CD14-positive monocyte (primary cell): ENCODE results near the gene CD300A. TPM values are rescaled to one million over a fixed set of nuclear protein-coding genes. Genes with fewer than 3 reads are reported as not detected.
A peak's percentile ranks its signal among the peaks of the same experiment; 100 is the strongest.

Source experiments
- DNase-seq, 3 donors: peaks; one replicate each; pipeline ENCODE4 v3.0.0-alpha.2; 2011 to 2022
- H2AFZ ChIP-seq: 2 replicates; pipeline ENCODE4 v1.6.0; 2012; ENCODE audit warnings: mild to moderate bottlenecking, low read depth, low read length, inconsistent platforms; ENCODE audit not compliant: insufficient read depth, poor library complexity, severe bottlenecking
- H3K27ac ChIP-seq, 2 donors: 1 replicate in 1 of 2; 2 replicates in 1 of 2; pipeline ENCODE4 v1.5.1; 2012 to 2013; ENCODE audit warnings: low read length in 2 of 2, control low read depth in 1 of 2, inconsistent platforms in 1 of 2, low read depth in 1 of 2, mild to moderate bottlenecking in 1 of 2
- H3K27me3 ChIP-seq, 2 donors: one replicate each; pipeline versions ENCODE4 v1.6.0 to v1.6.1; 2011 to 2013; ENCODE audit warnings: low read length in 2 of 2; ENCODE audit not compliant: control insufficient read depth in 2 of 2, insufficient read depth in 2 of 2
- H3K36me3 ChIP-seq, 2 donors: replicated peaks in 1 of 2; 1 replicate in 1 of 2; 2 replicates in 1 of 2; pipeline versions ENCODE4 v1.5.1 to v1.6.1; 2012 to 2013; ENCODE audit warnings: low read length in 2 of 2, control low read depth in 1 of 2, inconsistent platforms in 1 of 2, mild to moderate bottlenecking in 1 of 2; ENCODE audit not compliant: insufficient read depth in 2 of 2, control insufficient read depth in 1 of 2
- H3K4me1 ChIP-seq, 2 donors: 1 replicate in 1 of 2; 2 replicates in 1 of 2; pipeline versions ENCODE4 v1.5.1 to v1.6.1; 2012 to 2013; ENCODE audit warnings: low read length in 2 of 2, control low read depth in 1 of 2, inconsistent platforms in 1 of 2, mild to moderate bottlenecking in 1 of 2, moderate library complexity in 1 of 2; ENCODE audit not compliant: insufficient read depth in 2 of 2, control insufficient read depth in 1 of 2
- H3K4me2 ChIP-seq: replicated peaks from 2 replicates; pipeline ENCODE3; 2012; ENCODE audit warnings: low read length, moderate library complexity, mild to moderate bottlenecking; ENCODE audit not compliant: poor library complexity, severe bottlenecking; ENCODE audit errors: extremely low read depth
- H3K4me3 ChIP-seq, 3 experiments: fragments of 200-600 bp in 1 of 3; sonication (generic) in 1 of 3; replicated peaks in 1 of 3; 1 replicate in 2 of 3; 2 replicates in 1 of 3; pipeline ENCODE4 v1.5.1; 2011 to 2013; ENCODE audit warnings: low read length in 3 of 3, mild to moderate bottlenecking in 3 of 3, control low read depth in 2 of 3, low read depth in 2 of 3, inconsistent platforms in 1 of 3, moderate library complexity in 1 of 3
- H3K79me2 ChIP-seq: 2 replicates; pipeline ENCODE4 v1.6.0; 2012; ENCODE audit warnings: mild to moderate bottlenecking, control low read depth, inconsistent platforms, low read length, moderate library complexity; ENCODE audit not compliant: insufficient read depth
- H3K9ac ChIP-seq: 2 replicates; pipeline ENCODE4 v1.6.0; 2017; ENCODE audit warnings: low read length, mild to moderate bottlenecking; ENCODE audit not compliant: insufficient read depth, poor library complexity, severe bottlenecking
- H3K9me3 ChIP-seq, 2 donors: replicated peaks in 1 of 2; 1 replicate in 1 of 2; 2 replicates in 1 of 2; pipeline versions ENCODE4 v1.5.1 to v1.6.1; 2012 to 2013; ENCODE audit warnings: low read length in 2 of 2, control low read depth in 1 of 2; ENCODE audit not compliant: control insufficient read depth in 1 of 2, insufficient read depth in 1 of 2
- H4K20me1 ChIP-seq: 2 replicates; pipeline ENCODE4 v1.6.0; 2012; ENCODE audit warnings: mild to moderate bottlenecking, low read length, control low read depth, moderate library complexity; ENCODE audit not compliant: insufficient read depth
- H3K27ac Mint-ChIP-seq, 7 donors: one replicate each; pipeline ENCODE4 v1.8.0; 2020; ENCODE audit warnings: mild to moderate bottlenecking in 7 of 7, mixed read lengths in 7 of 7, moderate library complexity in 6 of 7, inconsistent platforms in 2 of 7
- H3K27me3 Mint-ChIP-seq, 3 donors: one replicate each; pipeline ENCODE4 v1.8.0; 2021 to 2022; ENCODE audit warnings: low read depth in 3 of 3, mild to moderate bottlenecking in 3 of 3, mixed read lengths in 3 of 3, moderate library complexity in 3 of 3, inconsistent platforms in 1 of 3
- H3K36me3 Mint-ChIP-seq, 2 donors: one replicate each; pipeline ENCODE4 v1.8.0; 2020; ENCODE audit warnings: mixed read lengths in 2 of 2, inconsistent platforms in 1 of 2, mild to moderate bottlenecking in 1 of 2
- H3K4me1 Mint-ChIP-seq: one replicate; pipeline ENCODE4 v1.8.0; 2020; ENCODE audit warnings: mild to moderate bottlenecking, mixed read lengths
- H3K4me3 Mint-ChIP-seq, 2 donors: one replicate each; pipeline ENCODE4 v1.8.0; 2020; ENCODE audit warnings: mild to moderate bottlenecking in 2 of 2, mixed read lengths in 2 of 2, moderate library complexity in 1 of 2
- H3K9me3 Mint-ChIP-seq, 7 donors: one replicate each; pipeline ENCODE4 v1.8.0; 2020 to 2022; ENCODE audit warnings: mixed read lengths in 7 of 7, mild to moderate bottlenecking in 6 of 7, moderate library complexity in 6 of 7, inconsistent platforms in 2 of 7
- WGBS: methylation state at CpG from one replicate; pipeline ENCODE4 v1.1.5; 2013; ENCODE audit warnings: missing lambda C conversion rate; ENCODE audit not compliant: insufficient coverage; 5-methylcytosine and 5-hydroxymethylcytosine counted together
- intact Hi-C, 2 donors: fragments of 100-400 bp; cut with micrococcal nuclease; formaldehyde crosslinking; loops; one replicate each; pipeline versions ENCODE4 v1.15.0 to v1.15.1; 2023
- polyA plus RNA-seq, 3 donors: library from polyadenylated mRNA; depleted of rRNA in 1 of 3; unstranded in 2 of 3; stranded (reverse) in 1 of 3; fragments of 300-500 nt in 2 of 3; fragments of >200 nt in 1 of 3; fragmentation: Illumina TruSeq in 2 of 3; gene quantifications; 1 replicate in 2 of 3; 2 replicates in 1 of 3; pipeline ENCODE4 v1.2.3, GENCODE V29; 2012 to 2021
- TF ChIP-seq, protein P1 (sequence below): fragments of 200-600 bp; IDR thresholded peaks from one replicate; pipeline ENCODE4 v1.8.0; 2022; ENCODE audit warnings: antibody characterized with exemption, mild to moderate bottlenecking

Gene CD300A
- polyA plus RNA-seq, 3 donors = 173 to 222 (median 212) TPM

DNA sequence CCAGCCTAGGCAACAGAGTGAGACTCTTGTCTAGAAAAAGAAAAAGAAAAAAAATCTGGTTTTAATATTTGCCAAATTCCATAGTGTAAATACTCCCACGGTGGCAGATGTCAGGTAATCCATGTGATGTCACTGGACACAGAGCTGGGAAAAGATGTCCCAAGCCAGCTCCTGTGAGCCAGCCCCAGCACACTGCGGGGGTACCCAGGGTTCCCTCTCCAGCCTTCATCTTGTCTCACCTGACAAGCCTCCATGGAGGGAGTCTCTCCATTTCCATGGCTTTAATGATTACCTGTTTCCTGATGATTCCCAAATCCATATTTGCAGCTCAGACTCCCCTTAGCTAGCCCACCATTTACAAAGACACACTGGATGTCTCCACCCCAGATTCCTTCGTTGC, 60.2 kb downstream of the CD300A start:
- Histone ChIP-seq H2AFZ (no peak overlapping the region), H3K27me3 (no peaks in the 10 kb centered on the region), H3K27ac (peak overlapping the region; percentile 93 to 98), H3K4me3 (peak overlapping the region in 1 of 3 experiments; percentile 94), H3K79me2 (peaks cover 96% of the 10 kb centered on the region), H3K9me3 (peaks cover 8 to 16% of the 10 kb centered on the region in 2 donors), H3K36me3 (peaks cover 45 to 60% of the 10 kb centered on the region in 2 donors), H3K4me2 (peak overlapping the region; percentile 84), H4K20me1 (no peaks in the 10 kb centered on the region), H3K9ac (no peak overlapping the region), H3K4me1 (peaks cover 98 to 100% of the 10 kb centered on the region in 2 donors)
- Mint-ChIP-seq H3K36me3 (peaks cover 68 to 78% of the 10 kb centered on the region in 2 donors), H3K9me3 (peaks cover 5 to 14% (median 9%) of the 10 kb centered on the region in 7 donors), H3K27me3 (peaks cover 0 to 3% (median 0%) of the 10 kb centered on the region in 3 donors), H3K4me3 (peak overlapping the region; percentile 35 to 63), H3K4me1 (peaks cover 97% of the 10 kb centered on the region), H3K27ac (peak overlapping the region; percentile 97 to 100 (median 98))
- no peak for DNase-seq
- TF ChIP-seq, protein P1, sequence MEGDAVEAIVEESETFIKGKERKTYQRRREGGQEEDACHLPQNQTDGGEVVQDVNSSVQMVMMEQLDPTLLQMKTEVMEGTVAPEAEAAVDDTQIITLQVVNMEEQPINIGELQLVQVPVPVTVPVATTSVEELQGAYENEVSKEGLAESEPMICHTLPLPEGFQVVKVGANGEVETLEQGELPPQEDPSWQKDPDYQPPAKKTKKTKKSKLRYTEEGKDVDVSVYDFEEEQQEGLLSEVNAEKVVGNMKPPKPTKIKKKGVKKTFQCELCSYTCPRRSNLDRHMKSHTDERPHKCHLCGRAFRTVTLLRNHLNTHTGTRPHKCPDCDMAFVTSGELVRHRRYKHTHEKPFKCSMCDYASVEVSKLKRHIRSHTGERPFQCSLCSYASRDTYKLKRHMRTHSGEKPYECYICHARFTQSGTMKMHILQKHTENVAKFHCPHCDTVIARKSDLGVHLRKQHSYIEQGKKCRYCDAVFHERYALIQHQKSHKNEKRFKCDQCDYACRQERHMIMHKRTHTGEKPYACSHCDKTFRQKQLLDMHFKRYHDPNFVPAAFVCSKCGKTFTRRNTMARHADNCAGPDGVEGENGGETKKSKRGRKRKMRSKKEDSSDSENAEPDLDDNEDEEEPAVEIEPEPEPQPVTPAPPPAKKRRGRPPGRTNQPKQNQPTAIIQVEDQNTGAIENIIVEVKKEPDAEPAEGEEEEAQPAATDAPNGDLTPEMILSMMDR = no peak
- WGBS = 100% methylated on average over 2 of the region's 3 CpGs
- intact Hi-C loops = no loop called here

DNA sequence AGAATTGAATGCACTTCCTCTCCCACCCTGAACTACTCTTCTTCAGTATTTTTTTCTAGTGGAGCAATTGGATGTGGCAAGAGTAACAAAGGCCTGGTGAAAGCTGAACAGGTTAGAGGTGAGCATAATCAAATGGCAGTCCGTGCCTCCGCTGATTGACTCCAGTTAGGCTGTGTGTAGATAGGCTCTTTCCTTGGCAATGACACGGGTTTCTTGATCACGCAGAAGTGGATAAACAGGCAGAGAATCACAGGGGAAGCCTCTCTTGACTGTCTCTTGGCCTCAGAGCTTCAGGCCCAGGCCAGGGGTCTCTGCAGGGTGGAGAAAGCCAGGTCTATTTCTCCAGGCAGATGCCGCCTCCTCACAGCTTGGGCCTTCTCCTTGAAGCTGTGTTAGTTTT, 60.6 kb downstream of the CD300A start:
- TF ChIP-seq, protein P1 = no peak
- Histone ChIP-seq H3K9ac (no peak overlapping the region), H3K4me3 (peak overlapping the region in 1 of 3 experiments; percentile 94), H3K9me3 (peaks cover 8 to 16% of the 10 kb centered on the region in 2 donors), H3K36me3 (peaks cover 44 to 59% of the 10 kb centered on the region in 2 donors), H3K27me3 (no peaks in the 10 kb centered on the region), H4K20me1 (no peaks in the 10 kb centered on the region), H3K79me2 (peaks cover 96% of the 10 kb centered on the region), H2AFZ (no peak overlapping the region), H3K4me1 (peaks cover 98 to 100% of the 10 kb centered on the region in 2 donors), H3K4me2 (peak overlapping the region; percentile 84), H3K27ac (peak overlapping the region; percentile 93 to 98)
- 79% methylated on average over 4 of the region's 5 CpGs for WGBS
- peaks cover 97% of the 10 kb centered on the region for H3K4me1 Mint-ChIP-seq
- H3K36me3 Mint-ChIP-seq = peaks cover 67 to 75% of the 10 kb centered on the region in 2 donors
- peaks cover 0 to 3% (median 0%) of the 10 kb centered on the region in 3 donors for H3K27me3 Mint-ChIP-seq
- DNase-seq = no peak
- H3K9me3 Mint-ChIP-seq = peaks cover 5 to 14% (median 9%) of the 10 kb centered on the region in 7 donors
- peak overlapping the region; percentile 35 to 63 for H3K4me3 Mint-ChIP-seq
- peak overlapping the region; percentile 97 to 100 (median 98) for H3K27ac Mint-ChIP-seq
- intact Hi-C loops = no loop called here
